Trophoblast cell (in vitro differentiated cells and primary cell): ENCODE results near the gene KDF1.
A peak's percentile ranks its signal among the peaks of the same experiment; 100 is the strongest.

Experiments used
- DNase-seq, 2 donors: peaks; one replicate each; pipeline ENCODE4 v3.0.0-alpha.2; 2016
- H2AFZ ChIP-seq: 2 replicates; pipeline ENCODE4 v1.6.1; 2013; ENCODE audit warnings: low read length, moderate library complexity, mild to moderate bottlenecking; ENCODE audit not compliant: insufficient read depth, poor library complexity
- H2AK5ac ChIP-seq: 2 replicates; pipeline ENCODE4 v1.6.1; 2013; ENCODE audit warnings: mild to moderate bottlenecking, low read length
- H2BK120ac ChIP-seq: 2 replicates; pipeline ENCODE4 v1.6.1; 2013; ENCODE audit warnings: low read length, mild to moderate bottlenecking, moderate library complexity; ENCODE audit not compliant: insufficient read depth, poor library complexity
- H2BK12ac ChIP-seq: 2 replicates; pipeline ENCODE4 v1.6.1; 2013; ENCODE audit warnings: mild to moderate bottlenecking, low read length, moderate library complexity
- H2BK5ac ChIP-seq: 2 replicates; pipeline ENCODE4 v1.6.1; 2013; ENCODE audit warnings: low read length, low read depth, moderate library complexity, mild to moderate bottlenecking; ENCODE audit not compliant: poor library complexity
- H3K14ac ChIP-seq: 2 replicates; pipeline ENCODE4 v1.6.1; 2013; ENCODE audit warnings: mild to moderate bottlenecking, low read length
- H3K18ac ChIP-seq: 2 replicates; pipeline ENCODE4 v1.6.1; 2013; ENCODE audit warnings: mild to moderate bottlenecking, low read length
- H3K23ac ChIP-seq: 2 replicates; pipeline ENCODE4 v1.6.1; 2013; ENCODE audit warnings: low read length
- H3K27ac ChIP-seq: 2 replicates; pipeline ENCODE4 v1.5.1; 2013; ENCODE audit warnings: low read depth, mild to moderate bottlenecking, inconsistent platforms, low read length, moderate library complexity
- H3K27me3 ChIP-seq: 2 replicates; pipeline ENCODE4 v1.6.1; 2013; ENCODE audit warnings: inconsistent platforms, mild to moderate bottlenecking, low read length, moderate library complexity; ENCODE audit not compliant: insufficient read depth
- H3K36me3 ChIP-seq, 2 experiments: 1 replicate in 1 of 2; 2 replicates in 1 of 2; pipeline ENCODE4 v1.6.1; 2013; ENCODE audit warnings: low read length in 2 of 2, mild to moderate bottlenecking in 2 of 2, moderate library complexity in 1 of 2; ENCODE audit not compliant: insufficient read depth in 2 of 2, control insufficient read depth in 1 of 2
- H3K4ac ChIP-seq: 2 replicates; pipeline ENCODE4 v1.6.1; 2013; ENCODE audit warnings: low read depth, mild to moderate bottlenecking, low read length, moderate library complexity
- H3K4me1 ChIP-seq, 2 experiments: 1 replicate in 1 of 2; 2 replicates in 1 of 2; pipeline ENCODE4 v1.6.1; 2013; ENCODE audit warnings: low read length in 2 of 2, mild to moderate bottlenecking in 2 of 2, moderate library complexity in 1 of 2; ENCODE audit not compliant: insufficient read depth in 2 of 2, control insufficient read depth in 1 of 2
- H3K4me2 ChIP-seq: 2 replicates; pipeline ENCODE4 v1.6.1; 2013; ENCODE audit warnings: inconsistent platforms, mild to moderate bottlenecking, low read length, moderate library complexity
- H3K4me3 ChIP-seq: 2 replicates; pipeline ENCODE4 v1.5.1; 2013; ENCODE audit warnings: mild to moderate bottlenecking, low read depth, low read length, inconsistent platforms
- H3K79me1 ChIP-seq: one replicate; pipeline ENCODE4 v1.6.1; 2013; ENCODE audit warnings: low read length
- H3K79me2 ChIP-seq: 2 replicates; pipeline ENCODE4 v1.6.1; 2013; ENCODE audit warnings: low read length, mild to moderate bottlenecking; ENCODE audit not compliant: control insufficient read depth, insufficient read depth, poor library complexity
- H3K9ac ChIP-seq: 2 replicates; pipeline ENCODE4 v1.6.1; 2013; ENCODE audit warnings: mild to moderate bottlenecking, low read length
- H3K9me3 ChIP-seq: 2 replicates; pipeline ENCODE4 v1.6.1; 2013; ENCODE audit warnings: low read depth, mild to moderate bottlenecking, control low read depth, inconsistent platforms, low read length; ENCODE audit not compliant: insufficient read depth
- H4K12ac ChIP-seq: 2 replicates; pipeline ENCODE4 v1.6.1; 2013; ENCODE audit warnings: low read depth, mild to moderate bottlenecking, low read length, moderate library complexity
- H4K8ac ChIP-seq: 2 replicates; pipeline ENCODE4 v1.6.1; 2013; ENCODE audit warnings: low read depth, mild to moderate bottlenecking, low read length, moderate library complexity
- H4K91ac ChIP-seq: one replicate; pipeline ENCODE4 v1.6.1; 2013; ENCODE audit warnings: low read depth, mild to moderate bottlenecking, low read length, moderate library complexity
- WGBS: extraction: QIAGEN DNeasy Blood & Tissue Kit; methylation state at CpG from one replicate; pipeline ENCODE4 v1.1.7; 2013; ENCODE audit warnings: missing lambda C conversion rate; ENCODE audit not compliant: insufficient read length, insufficient coverage; ENCODE audit errors: extremely low coverage; 5-methylcytosine and 5-hydroxymethylcytosine counted together

The KDF1 gene

DNA sequence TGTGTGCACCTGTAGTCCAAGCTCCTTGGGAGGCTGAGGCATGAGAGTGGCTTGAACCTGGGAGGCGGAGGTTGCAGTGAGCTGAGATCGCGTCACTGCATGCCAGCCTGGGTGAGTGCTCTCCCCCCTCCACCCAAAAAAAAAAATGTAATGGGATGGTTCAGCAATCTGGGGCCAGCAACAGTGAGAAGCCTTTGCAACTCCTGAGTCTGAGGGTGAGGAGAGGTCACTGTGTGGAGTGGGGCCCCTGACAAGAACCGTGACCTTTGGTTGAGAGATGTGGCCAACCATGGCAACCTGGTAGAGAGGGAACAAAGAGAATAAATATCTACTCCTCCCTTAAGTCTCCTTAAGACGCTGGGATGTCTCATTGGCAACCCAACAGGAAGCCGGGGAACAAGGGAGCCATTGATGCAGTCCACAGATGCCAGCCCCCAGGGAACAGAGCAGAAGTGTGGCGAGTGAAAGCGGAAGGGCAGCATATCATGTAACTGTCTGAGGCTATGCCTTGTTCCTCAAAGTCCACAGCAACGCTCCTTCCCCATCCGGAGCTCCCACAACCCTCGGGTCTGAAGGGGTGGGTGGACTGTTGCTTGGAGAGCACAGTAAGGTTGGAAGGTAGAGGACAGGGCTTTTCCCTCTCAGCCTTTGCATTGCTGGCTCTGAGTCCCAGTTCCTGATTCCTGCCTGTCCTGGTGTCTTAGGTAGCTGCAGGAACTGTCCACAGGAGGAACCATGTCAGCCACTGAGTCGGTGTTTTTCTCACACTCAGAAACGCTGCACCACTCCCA, 41.5 kb upstream of the KDF1 start:
- Histone ChIP-seq H4K8ac (no peak overlapping the region), H2AK5ac (peak overlapping the region; percentile 18), H3K9ac (no peak overlapping the region), H3K23ac (no peak overlapping the region), H2BK120ac (no peak overlapping the region), H3K27me3 (no peaks in the 10 kb centered on the region), H3K18ac (peak overlapping the region; percentile 6), H3K14ac (no peak overlapping the region), H3K9me3 (peaks cover 2% of the 10 kb centered on the region), H3K79me1 (peaks cover 12% of the 10 kb centered on the region), H3K79me2 (peaks cover 2% of the 10 kb centered on the region), H2BK12ac (no peak overlapping the region), H3K4me3 (no peak overlapping the region), H3K36me3 (peaks cover 19 to 27% of the 10 kb centered on the region in 2 experiments), H4K91ac (no peak overlapping the region), H3K4me1 (peaks cover 28 to 49% of the 10 kb centered on the region in 2 experiments), H2AFZ (no peak overlapping the region), H3K4me2 (no peak overlapping the region), H2BK5ac (no peak overlapping the region), H3K4ac (no peak overlapping the region), H4K12ac (no peak overlapping the region), H3K27ac (no peak overlapping the region)
- DNase-seq, result no peak
- WGBS, result no CpG with 5 or more reads among the region's 13 CpGs

- no peak overlapping the region for H2BK5ac ChIP-seq
- no peak overlapping the region for H4K12ac ChIP-seq
- H3K36me3 ChIP-seq, result peaks cover 11 to 19% of the 10 kb centered on the region in 2 experiments
- H2BK12ac ChIP-seq, result no peak overlapping the region
- no peaks in the 10 kb centered on the region for H3K9me3 ChIP-seq
- H3K18ac ChIP-seq, result no peak overlapping the region
- H3K4ac ChIP-seq, result no peak overlapping the region
- H4K91ac ChIP-seq, result no peak overlapping the region
- peaks cover 12% of the 10 kb centered on the region for H3K79me1 ChIP-seq
- no peak overlapping the region for H3K27ac ChIP-seq
- H2AK5ac ChIP-seq, result no peak overlapping the region
- no peak overlapping the region for H3K9ac ChIP-seq
- H2AFZ ChIP-seq, result no peak overlapping the region
- peaks cover 2% of the 10 kb centered on the region for H3K79me2 ChIP-seq
- peak overlapping the region; percentile 0 for H3K14ac ChIP-seq
- H3K27me3 ChIP-seq, result no peaks in the 10 kb centered on the region
- DNase-seq, result no peak
- H3K23ac ChIP-seq, result no peak overlapping the region
- no peak overlapping the region for H3K4me3 ChIP-seq
- WGBS, result no CpG with 5 or more reads among the region's 8 CpGs
- H3K4me1 ChIP-seq, result peaks cover 28 to 47% of the 10 kb centered on the region in 2 experiments
- H2BK120ac ChIP-seq, result no peak overlapping the region
- H4K8ac ChIP-seq, result no peak overlapping the region
- H3K4me2 ChIP-seq, result no peak overlapping the region
These were observed 40.7 kb upstream of the KDF1 start for GRCh38 chr1:27000817-27001460.

DNA sequence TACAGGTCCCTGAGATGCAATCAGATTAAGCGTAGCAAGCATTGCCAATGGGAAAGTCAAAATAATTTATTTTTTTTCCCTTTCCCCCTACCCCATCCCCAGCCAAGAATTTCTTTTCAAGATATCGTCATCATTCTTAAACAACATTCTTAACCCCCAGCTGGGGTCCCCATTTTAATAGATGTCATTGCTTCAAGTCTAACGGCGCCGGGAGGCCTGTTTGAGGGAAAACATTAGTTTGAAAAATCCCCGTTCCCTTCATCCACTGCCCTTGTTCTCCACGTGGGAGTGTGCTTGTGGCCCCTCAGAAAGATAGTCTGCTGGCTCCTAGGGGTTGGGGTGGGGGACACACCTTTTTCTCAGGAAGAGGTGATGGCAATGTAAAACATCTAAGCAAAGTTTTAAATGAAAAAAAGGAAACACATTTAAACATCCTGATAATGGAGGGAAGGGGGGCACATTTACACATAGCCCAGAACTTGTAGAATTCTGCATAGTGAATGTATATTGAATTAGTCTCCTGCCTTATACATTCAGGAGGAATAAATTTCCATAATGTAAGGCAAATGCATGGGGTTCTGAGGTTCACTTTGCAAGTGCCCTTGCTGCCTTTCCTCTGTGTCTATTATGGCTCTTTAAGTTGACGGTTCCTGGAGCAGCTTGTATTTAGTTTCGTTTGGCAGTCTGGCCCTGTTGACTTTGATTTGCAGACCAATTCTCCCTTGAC, 40.0 kb upstream of the KDF1 start:
- Histone ChIP-seq H3K23ac (no peak overlapping the region), H3K4ac (no peak overlapping the region), H2BK120ac (no peak overlapping the region), H2BK12ac (no peak overlapping the region), H3K9me3 (no peaks in the 10 kb centered on the region), H4K8ac (no peak overlapping the region), H2AFZ (no peak overlapping the region), H3K79me1 (peaks cover 12% of the 10 kb centered on the region), H2AK5ac (peak overlapping the region; percentile 49), H3K27ac (peak overlapping the region; percentile 73), H3K36me3 (peaks cover 4 to 12% of the 10 kb centered on the region in 2 experiments), H4K12ac (no peak overlapping the region), H2BK5ac (no peak overlapping the region), H3K14ac (no peak overlapping the region), H3K18ac (no peak overlapping the region), H3K4me1 (peaks cover 28 to 40% of the 10 kb centered on the region in 2 experiments), H3K4me2 (no peak overlapping the region), H3K4me3 (no peak overlapping the region), H3K79me2 (no peaks in the 10 kb centered on the region), H3K27me3 (no peaks in the 10 kb centered on the region), H4K91ac (peak overlapping the region; percentile 61), H3K9ac (no peak overlapping the region)
- WGBS, result no CpG with 5 or more reads among the region's 9 CpGs
- DNase-seq, result no peak

DNA sequence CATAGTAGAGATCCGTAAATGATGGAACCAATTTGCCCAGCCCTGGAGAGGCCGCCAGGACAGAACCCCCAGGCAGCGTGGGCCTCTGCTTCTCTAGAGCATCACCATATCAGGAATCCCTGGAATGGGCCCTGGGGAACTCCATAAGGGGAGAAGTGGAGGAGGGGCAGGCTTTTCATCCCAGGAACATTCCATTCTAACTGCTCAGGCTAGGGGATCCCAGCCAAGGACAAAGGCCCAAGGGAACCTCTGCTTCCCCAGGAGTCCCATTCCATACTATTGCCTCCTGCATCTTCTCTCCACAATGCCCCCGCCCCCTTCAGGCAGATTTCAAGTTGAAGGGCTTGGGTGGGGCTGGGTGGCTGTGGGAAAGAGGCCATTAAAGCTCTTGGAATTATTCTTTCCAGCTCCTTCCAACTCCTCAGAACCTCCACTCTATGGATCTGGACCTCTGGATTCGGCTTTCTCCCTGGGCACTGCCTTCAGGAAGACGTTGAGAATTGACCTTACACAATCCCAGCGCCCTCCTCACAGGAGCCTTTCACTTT, 39.2 kb upstream of the KDF1 start:
- no peaks in the 10 kb centered on the region for H3K9me3 ChIP-seq
- H2AK5ac ChIP-seq, result peak overlapping the region; percentile 62
- no peak overlapping the region for H4K8ac ChIP-seq
- peak overlapping the region; percentile 73 for H3K27ac ChIP-seq
- H3K4me2 ChIP-seq, result no peak overlapping the region
- peak overlapping the region; percentile 0 for H2AFZ ChIP-seq
- peak overlapping the region; percentile 62 for H2BK5ac ChIP-seq
- H3K9ac ChIP-seq, result no peak overlapping the region
- no peak overlapping the region for H3K23ac ChIP-seq
- H3K4ac ChIP-seq, result no peak overlapping the region
- H3K79me2 ChIP-seq, result peaks cover under 1% of the 10 kb centered on the region
- peaks cover under 1% of the 10 kb centered on the region for H3K27me3 ChIP-seq
- WGBS, result no CpG with 5 or more reads among the region's 7 CpGs
- H3K79me1 ChIP-seq, result peaks cover 10% of the 10 kb centered on the region
- no peak overlapping the region for H3K4me3 ChIP-seq
- H3K4me1 ChIP-seq, result peaks cover 24 to 37% of the 10 kb centered on the region in 2 experiments
- peak overlapping the region; percentile 61 for H4K91ac ChIP-seq
- DNase-seq, result peak; percentile 81 to 85
- no peak overlapping the region for H3K14ac ChIP-seq
- peak overlapping the region; percentile 91 for H2BK12ac ChIP-seq
- peaks cover 0 to 8% of the 10 kb centered on the region in 2 experiments for H3K36me3 ChIP-seq
- no peak overlapping the region for H4K12ac ChIP-seq
- peak overlapping the region; percentile 23 for H2BK120ac ChIP-seq
- peak overlapping the region; percentile 34 for H3K18ac ChIP-seq
